Testis (tissue), 2 donors: Measurements from ENCODE around the gene STK39.

Experiments
- CTCF ChIP-seq, 3 experiments: fragments of 450-650 bp in 2 of 3; fragments of 200-600 bp in 1 of 3; sonication (generic) in 1 of 3; IDR thresholded peaks; one replicate each; pipeline ENCODE4 v1.5.1; 2016 to 2019; ENCODE audit warnings: antibody characterized with exemption in 3 of 3, mild to moderate bottlenecking in 2 of 3, moderate library complexity in 1 of 3
- POLR2A ChIP-seq: fragments of 450-650 bp; IDR thresholded peaks from one replicate; pipeline ENCODE4 v1.6.1; 2017; ENCODE audit warnings: antibody characterized with exemption, mild to moderate bottlenecking, moderate library complexity

GRCh38 chr2:168003876-168004275 is 243.5 kb downstream of the STK39 start:
- TF ChIP-seq POLR2A (no peak), CTCF (IDR thresholded peaks at IDR 0.05) (no peak)
